Vein endothelial cell (primary cell): ENCODE results near the gene TRIM42. TPM values are rescaled to one million over a fixed set of nuclear protein-coding genes. Genes with fewer than 3 reads are reported as not detected.

Experiments used
- total RNA-seq: library from RNA; depleted of rRNA; stranded (reverse); fragments of >200 nt; gene quantifications from 2 replicates; pipeline ENCODE4 v1.2.3, GENCODE V29; 2012

The TRIM42 gene
- not detected in 2 replicates for total RNA-seq

DNA sequence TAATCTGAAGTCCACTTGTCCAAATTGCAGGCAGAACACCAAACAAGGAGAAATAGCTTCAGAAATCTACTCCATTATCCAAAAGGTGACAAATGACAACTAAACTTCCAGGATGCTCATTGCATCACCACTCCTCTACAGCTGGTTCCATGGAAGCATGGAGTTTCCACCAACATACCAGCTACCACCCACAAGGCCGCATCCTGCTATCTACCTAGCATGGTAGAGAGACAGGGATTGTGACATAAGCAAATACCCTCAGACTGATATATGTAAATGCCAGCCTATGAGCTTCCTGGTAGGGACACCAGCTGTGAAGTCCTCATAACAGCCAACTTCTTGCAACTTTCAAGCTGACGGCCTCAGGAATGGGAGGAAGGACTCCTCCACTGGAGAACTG, at the start of gene TRIM42:
TRIM42 (plus strand) TSS at position 301 of the 400 bp plus-strand sequence. CDS start 166 bp downstream, outside the sequence.

